ENCODE results near the gene WNT9B.

Gene WNT9B

GRCh38 chr17:46818929-46819859, 32.2 kb upstream of the WNT9B start:
- H3K27ac ChIP-seq (replicated peaks), result no peak overlapping the region
- TF ChIP-seq REST (IDR thresholded peaks at IDR 0.05; ENCODE audit: insufficient replicate concordance, low read depth) (no peak), SPI1 (IDR thresholded peaks at IDR 0.05; ENCODE audit: borderline replicate concordance, low read depth) (no peak), POLR2AphosphoS5 (IDR thresholded peaks at IDR 0.05; ENCODE audit: low read depth) (no peak), CTCF (IDR thresholded peaks at IDR 0.05; ENCODE audit: insufficient read depth, low read length) (no peak), GABPA (IDR thresholded peaks at IDR 0.05; ENCODE audit: low read depth) (no peak)
- H3K27me3 ChIP-seq (ENCODE audit: insufficient read depth, poor library complexity, severe bottlenecking), result peaks cover 59% of the 10 kb centered on the region
- no peak for DNase-seq (ENCODE audit: low read depth in 1 of 2, low spot score in 1 of 2)
- H3K4me3 ChIP-seq (replicated peaks; ENCODE audit: insufficient read depth, low read length), result peak overlapping the region; percentile 23

GRCh38 chr17:46819906-46820351, 31.5 kb upstream of the WNT9B start:
- no peak for TF ChIP-seq SPI1 (IDR thresholded peaks at IDR 0.05; ENCODE audit: borderline replicate concordance, low read depth)
- TF ChIP-seq POLR2AphosphoS5 (IDR thresholded peaks at IDR 0.05; ENCODE audit: low read depth), result no peak
- no peak for TF ChIP-seq GABPA (IDR thresholded peaks at IDR 0.05; ENCODE audit: low read depth)
- no peak for TF ChIP-seq REST (IDR thresholded peaks at IDR 0.05; ENCODE audit: insufficient replicate concordance, low read depth)
- TF ChIP-seq CTCF (IDR thresholded peaks at IDR 0.05; ENCODE audit: insufficient read depth, low read length), result no peak
- Histone ChIP-seq H3K4me3 (replicated peaks; ENCODE audit: insufficient read depth, low read length) (no peak overlapping the region), H3K27ac (replicated peaks) (no peak overlapping the region), H3K27me3 (ENCODE audit: insufficient read depth, poor library complexity, severe bottlenecking) (peaks cover 59% of the 10 kb centered on the region)
- DNase-seq (ENCODE audit: low read depth in 1 of 2, low spot score in 1 of 2), result no peak

- no peak overlapping the region for H3K27ac ChIP-seq (replicated peaks)
- no peak for DNase-seq (ENCODE audit: low read depth in 1 of 2, low spot score in 1 of 2)
- peaks cover 59% of the 10 kb centered on the region for H3K27me3 ChIP-seq (ENCODE audit: insufficient read depth, poor library complexity, severe bottlenecking)
- TF ChIP-seq REST (IDR thresholded peaks at IDR 0.05; ENCODE audit: insufficient replicate concordance, low read depth) (no peak), POLR2AphosphoS5 (IDR thresholded peaks at IDR 0.05; ENCODE audit: low read depth) (no peak), SPI1 (IDR thresholded peaks at IDR 0.05; ENCODE audit: borderline replicate concordance, low read depth) (no peak)
- no peak overlapping the region for H3K4me3 ChIP-seq (replicated peaks; ENCODE audit: insufficient read depth, low read length)
These were observed 30.6 kb upstream of the WNT9B start for GRCh38 chr17:46820592-46821450.

Data from HL-60 (cell line).